SHP77 (cell line): ENCODE data around the gene SH3TC1.

ENCODE experiments used
- DNase-seq, 2 experiments: peaks; one replicate each; lab custom pipeline; 2025; lab: John Stamatoyannopoulos, UW

The SH3TC1 gene

GRCh38 chr4:8164194-8164565 lies 34.9 kb upstream of the SH3TC1 start:
- DNase-seq, result no peak

GRCh38 chr4:8164687-8165086 lies 34.4 kb upstream of the SH3TC1 start:
- no peak for DNase-seq

GRCh38 chr4:8165374-8165896 lies 33.7 kb upstream of the SH3TC1 start:
- DNase-seq, result no peak

GRCh38 chr4:8167291-8167690 lies 31.8 kb upstream of the SH3TC1 start:
- no peak for DNase-seq

GRCh38 chr4:8167815-8168214 lies 31.3 kb upstream of the SH3TC1 start:
- DNase-seq, result no peak

GRCh38 chr4:8168232-8168631 lies 30.9 kb upstream of the SH3TC1 start:
- DNase-seq, result no peak

- DNase-seq, result no peak
Measured at GRCh38 chr4:8168832-8169598, 30.1 kb upstream of the SH3TC1 start.

- no peak for DNase-seq
Measured at GRCh38 chr4:8169763-8170162, 29.3 kb upstream of the SH3TC1 start.

GRCh38 chr4:8170341-8170740 lies 28.7 kb upstream of the SH3TC1 start:
- no peak for DNase-seq

GRCh38 chr4:8171266-8171665 lies 27.8 kb upstream of the SH3TC1 start:
- no peak for DNase-seq

- no peak for DNase-seq
Measured at GRCh38 chr4:8171984-8172924, 26.8 kb upstream of the SH3TC1 start.

GRCh38 chr4:8173492-8174242 lies 25.4 kb upstream of the SH3TC1 start:
- no peak for DNase-seq

GRCh38 chr4:8174970-8175369 lies 24.1 kb upstream of the SH3TC1 start:
- DNase-seq, result no peak

- no peak for DNase-seq
Measured at GRCh38 chr4:8175686-8176085, 23.4 kb upstream of the SH3TC1 start.

GRCh38 chr4:8176547-8177399 lies 22.3 kb upstream of the SH3TC1 start:
- peak in 1 of 2 experiments; percentile 38 for DNase-seq

- DNase-seq, result no peak
Measured at GRCh38 chr4:8177552-8177951, 21.5 kb upstream of the SH3TC1 start.

- no peak for DNase-seq
Measured at GRCh38 chr4:8177956-8178355, 21.1 kb upstream of the SH3TC1 start.

GRCh38 chr4:8179074-8179473 lies 20.0 kb upstream of the SH3TC1 start:
- no peak for DNase-seq

- DNase-seq, result no peak
Measured at GRCh38 chr4:8179771-8180170, 19.3 kb upstream of the SH3TC1 start.

- no peak for DNase-seq
Measured at GRCh38 chr4:8180310-8181093, 18.6 kb upstream of the SH3TC1 start.
